HG03354 (cell line): ENCODE measurements around the gene BLOC1S1.
A peak's percentile ranks its signal among the peaks of the same experiment; 100 is the strongest.
"Not testable (repeated sequence)": the region's sequence is repeated elsewhere in the genome, so short reads cannot be mapped to it uniquely, and the experiment has no call there.

Experiments used
- ATAC-seq: cut with Tn5 transposase; IDR thresholded peaks from one replicate; pipeline ENCODE4 v1.9.1; 2021; ENCODE audit warnings: mild to moderate bottlenecking; ENCODE audit not compliant: unreplicated experiment, poor library complexity, severe bottlenecking

The BLOC1S1 gene

DNA sequence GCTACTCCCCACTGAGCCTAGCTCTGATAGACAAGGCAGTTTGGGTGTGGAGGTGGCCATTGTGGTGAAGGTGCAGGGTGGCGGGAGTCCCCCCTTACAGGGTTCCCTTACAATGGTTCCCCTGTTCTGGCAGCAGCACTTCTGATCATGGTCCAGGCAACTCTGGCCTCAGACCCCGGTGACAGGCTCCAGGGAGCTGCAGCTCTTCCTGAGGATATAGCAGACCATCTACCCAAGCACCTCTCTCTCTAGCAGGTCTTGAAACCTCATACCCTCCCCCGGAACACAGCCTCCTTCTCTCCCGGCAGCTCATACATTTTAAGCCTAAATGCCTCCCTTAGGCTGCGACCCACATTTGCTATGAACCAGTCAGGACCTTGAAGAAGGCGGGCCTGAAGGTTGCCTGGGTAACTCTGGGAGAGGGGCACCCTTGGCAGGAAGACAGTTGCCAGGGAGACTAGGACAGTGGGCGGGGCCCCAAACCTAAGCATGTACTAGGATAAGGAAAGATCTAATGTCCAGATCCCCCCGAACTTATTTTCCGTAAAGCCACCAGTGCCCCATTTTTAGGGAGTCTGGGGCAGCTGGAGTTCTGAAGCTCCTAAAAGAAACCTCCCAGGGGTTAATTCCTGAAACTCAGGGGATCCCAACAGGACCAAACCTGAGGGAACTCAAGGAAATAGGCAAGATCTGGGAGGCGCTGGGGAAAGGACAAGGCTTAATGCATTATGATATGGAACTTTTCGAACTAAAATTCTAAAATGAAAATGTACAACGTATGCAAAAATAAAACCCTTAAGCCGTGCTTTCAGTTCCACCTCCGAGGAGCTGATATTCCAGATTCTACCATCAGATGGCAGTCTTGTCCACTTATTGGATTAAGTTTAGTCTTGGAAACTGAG lies 22.5 kb downstream of the BLOC1S1 start:
- peak; percentile 86 for ATAC-seq

- ATAC-seq = no peak
Observed at GRCh38 chr12:55739025-55739378, 23.2 kb downstream of the BLOC1S1 start.

DNA sequence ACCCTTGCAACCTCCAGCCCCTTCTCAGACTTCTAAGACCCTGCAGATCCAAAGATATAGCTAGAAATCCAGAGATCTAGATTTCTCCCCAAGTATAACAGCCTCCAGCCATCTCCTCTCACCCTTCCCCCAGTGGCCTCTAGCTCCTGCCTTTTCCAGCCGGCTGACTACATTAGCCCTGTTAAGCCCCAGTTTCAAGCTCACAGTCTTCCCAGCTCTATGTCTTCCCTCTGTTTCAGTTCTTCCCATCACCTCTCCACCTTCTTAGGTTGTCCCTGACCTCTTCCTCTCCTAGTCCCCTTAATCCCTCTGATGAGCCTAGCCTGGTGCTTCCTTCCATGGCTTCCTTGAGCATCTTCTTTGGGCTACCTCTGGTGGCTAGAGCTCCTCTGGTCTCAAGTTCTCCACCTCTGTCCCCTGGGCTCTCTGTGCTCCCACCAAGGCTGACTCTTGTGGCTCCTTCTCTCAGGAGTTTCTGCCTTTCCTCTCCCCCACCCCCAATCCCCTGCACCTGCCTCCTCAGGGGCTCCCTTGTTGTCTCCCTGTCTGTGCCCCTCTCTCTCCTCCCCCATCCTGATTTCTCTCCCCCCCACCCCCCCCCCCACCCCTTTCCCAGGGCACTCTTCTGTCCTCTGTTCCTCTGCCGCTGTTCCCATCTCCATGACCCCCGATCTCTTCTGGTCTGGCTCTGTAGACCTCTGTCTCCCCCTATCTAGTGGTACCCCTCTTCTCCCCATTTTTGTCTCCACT lies 26.3 kb downstream of the BLOC1S1 start:
- ATAC-seq = no peak

GRCh38 chr12:55742719-55743405 lies 27.0 kb downstream of the BLOC1S1 start, which contains the start of gene GDF11:
Gene GDF11 (plus strand): TSS chr12:55743122. CDS start chr12:55743317, 195 bp downstream.
- ATAC-seq = peak; percentile 32

DNA sequence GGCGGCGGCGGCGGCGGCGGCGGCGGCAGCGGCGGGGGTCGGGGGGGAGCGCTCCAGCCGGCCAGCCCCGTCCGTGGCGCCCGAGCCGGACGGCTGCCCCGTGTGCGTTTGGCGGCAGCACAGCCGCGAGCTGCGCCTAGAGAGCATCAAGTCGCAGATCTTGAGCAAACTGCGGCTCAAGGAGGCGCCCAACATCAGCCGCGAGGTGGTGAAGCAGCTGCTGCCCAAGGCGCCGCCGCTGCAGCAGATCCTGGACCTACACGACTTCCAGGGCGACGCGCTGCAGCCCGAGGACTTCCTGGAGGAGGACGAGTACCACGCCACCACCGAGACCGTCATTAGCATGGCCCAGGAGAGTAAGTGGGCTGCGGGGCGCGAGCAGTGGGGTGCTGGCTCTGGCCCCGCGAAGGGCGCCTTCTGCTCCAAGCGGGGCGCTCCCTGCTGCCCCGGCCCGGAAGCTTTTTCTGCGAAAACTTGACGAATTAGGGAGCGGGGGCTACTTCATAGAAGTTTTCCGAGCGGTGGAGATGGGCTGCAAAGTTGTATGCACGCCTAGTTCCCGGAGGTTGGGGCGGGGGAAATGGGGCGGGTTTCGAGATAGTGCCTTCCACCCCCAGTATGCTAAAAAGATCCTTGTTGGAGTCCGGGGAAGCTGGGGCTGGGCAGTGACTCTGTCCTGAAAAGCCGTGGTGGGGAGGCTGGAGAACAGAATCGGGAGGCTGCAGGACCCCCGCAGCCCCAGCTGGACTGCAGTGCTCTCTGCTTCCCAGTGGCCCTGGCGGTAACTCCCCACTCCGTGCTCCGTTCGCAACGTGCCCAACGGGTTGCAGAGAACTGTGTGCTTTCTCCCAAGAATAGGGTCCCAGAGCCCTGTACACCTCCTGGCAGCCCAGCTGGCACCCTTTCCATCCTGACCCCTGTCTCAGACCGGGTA lies 27.8 kb downstream of the BLOC1S1 start:
- ATAC-seq = peak; percentile 49

GRCh38 chr12:55744340-55745030 lies 28.6 kb downstream of the BLOC1S1 start:
- ATAC-seq = no peak

GRCh38 chr12:55745361-55746173 lies 29.7 kb downstream of the BLOC1S1 start:
- no peak for ATAC-seq

DNA sequence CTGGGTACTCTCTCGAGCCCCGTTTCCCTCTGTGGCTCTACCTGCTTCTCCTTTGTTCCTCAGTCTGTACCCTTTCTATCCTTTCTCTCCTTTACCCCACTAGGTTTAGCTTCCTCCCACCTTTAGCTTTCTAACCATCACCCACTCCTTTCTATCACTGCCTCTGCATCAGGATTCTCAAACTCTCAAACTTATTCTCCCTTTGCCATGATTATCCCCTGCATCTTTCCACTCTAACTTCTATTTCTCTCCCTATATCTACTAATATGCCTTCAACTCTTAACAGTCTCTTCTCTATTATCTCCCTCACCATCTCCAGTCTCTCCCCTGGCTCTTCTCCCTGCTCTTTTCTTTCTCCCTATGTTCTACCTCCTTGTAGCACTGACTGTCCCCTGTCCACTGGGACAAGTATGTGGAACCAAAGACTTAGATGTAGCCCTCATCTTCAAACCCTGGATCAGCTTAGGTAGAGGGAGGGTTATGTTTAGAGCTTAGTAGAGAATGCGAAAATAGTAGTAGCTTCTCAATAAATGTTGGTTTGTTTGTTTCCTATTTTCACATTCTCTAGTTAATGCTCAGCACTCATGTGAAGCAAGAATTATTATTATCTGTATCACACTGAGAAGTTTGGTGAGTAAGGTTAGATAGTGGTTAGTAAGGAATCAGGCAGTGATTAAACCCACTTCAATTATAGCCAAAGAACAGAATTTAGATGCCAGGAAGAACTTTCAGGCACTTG lies 30.5 kb downstream of the BLOC1S1 start:
- no peak for ATAC-seq

DNA sequence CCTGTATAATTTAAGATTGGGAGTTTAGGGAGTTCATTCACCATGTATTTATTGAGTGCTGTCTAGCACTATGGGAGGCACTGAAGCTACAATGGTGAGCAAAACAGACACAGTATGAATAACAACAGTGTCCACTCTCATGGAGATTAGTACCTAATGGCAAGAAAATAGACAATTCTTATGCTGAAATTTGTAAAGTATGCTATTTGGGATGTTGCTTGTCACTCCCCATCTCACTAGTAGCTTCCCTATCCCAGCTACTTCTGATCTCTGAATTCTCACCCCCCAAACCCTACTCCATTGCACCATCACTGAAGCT lies 31.0 kb downstream of the BLOC1S1 start:
- no peak for ATAC-seq

DNA sequence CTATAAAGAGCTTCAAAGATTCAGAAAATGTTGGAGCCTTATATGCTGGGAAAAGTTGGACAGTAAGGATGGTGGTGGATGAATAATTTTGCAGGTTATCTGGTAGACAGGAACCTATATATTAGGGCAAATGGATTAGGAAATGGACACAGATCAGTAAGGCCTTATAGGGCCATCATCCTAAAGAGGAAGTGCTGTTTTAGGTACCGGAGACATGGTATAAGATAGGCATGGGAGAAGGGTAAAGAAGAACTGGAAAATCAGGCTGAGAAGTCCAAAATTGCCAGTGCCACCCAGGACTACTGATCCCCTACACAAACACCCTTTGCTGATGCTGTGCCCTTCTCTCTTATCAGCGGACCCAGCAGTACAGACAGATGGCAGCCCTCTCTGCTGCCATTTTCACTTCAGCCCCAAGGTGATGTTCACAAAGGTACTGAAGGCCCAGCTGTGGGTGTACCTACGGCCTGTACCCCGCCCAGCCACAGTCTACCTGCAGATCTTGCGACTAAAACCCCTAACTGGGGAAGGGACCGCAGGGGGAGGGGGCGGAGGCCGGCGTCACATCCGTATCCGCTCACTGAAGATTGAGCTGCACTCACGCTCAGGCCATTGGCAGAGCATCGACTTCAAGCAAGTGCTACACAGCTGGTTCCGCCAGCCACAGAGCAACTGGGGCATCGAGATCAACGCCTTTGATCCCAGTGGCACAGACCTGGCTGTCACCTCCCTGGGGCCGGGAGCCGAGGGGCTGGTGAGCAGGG lies 32.6 kb downstream of the BLOC1S1 start:
- ATAC-seq = no peak

DNA sequence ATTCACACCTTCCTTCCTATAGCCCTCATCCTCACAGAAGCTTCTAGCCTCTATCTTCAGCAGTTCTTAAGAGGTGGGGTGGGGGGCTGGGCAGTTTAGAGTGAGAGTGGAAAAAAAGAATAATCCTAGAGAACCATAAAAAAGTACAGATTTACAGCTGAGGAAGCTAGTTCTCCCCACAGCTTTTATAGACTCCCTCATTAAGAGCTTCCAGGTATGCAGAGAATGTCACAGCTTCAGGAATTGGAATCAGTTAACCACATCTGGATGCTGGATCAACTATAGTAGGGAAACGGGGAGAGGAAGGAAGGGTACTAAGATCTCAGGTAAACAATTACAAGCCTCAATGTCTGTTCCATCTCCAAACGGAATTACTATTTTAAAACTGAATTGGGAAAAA lies 39.4 kb downstream of the BLOC1S1 start:
- ATAC-seq = no peak

GRCh38 chr12:55757701-55758100 lies 41.9 kb downstream of the BLOC1S1 start:
- no peak for ATAC-seq

GRCh38 chr12:55758575-55758974 lies 42.7 kb downstream of the BLOC1S1 start:
- ATAC-seq = not testable (repeated sequence)

- no peak for ATAC-seq
Observed at GRCh38 chr12:55760663-55761062, 44.8 kb downstream of the BLOC1S1 start.

GRCh38 chr12:55762646-55763045 lies 46.8 kb downstream of the BLOC1S1 start:
- no peak for ATAC-seq

- ATAC-seq = no peak
Observed at GRCh38 chr12:55765736-55766290, 50.0 kb downstream of the BLOC1S1 start.
